Panc1 (cell line): ENCODE measurements around the gene BICDL2. TPM values are rescaled to one million over a fixed set of nuclear protein-coding genes. Genes with fewer than 3 reads are reported as not detected.
"Not testable (repeated sequence)": the region's sequence is repeated elsewhere in the genome, so short reads cannot be mapped to it uniquely, and the experiment has no call there.

Experiments
- ATAC-seq: fragments of 200-7000 bp; cut with Tn5 transposase; 2 replicates; pipeline ENCODE4 v1.9.1; 2020; ENCODE audit warnings: mild to moderate bottlenecking, moderate library complexity
- BruUV-seq: library from RNA; stranded (reverse); fragments of 400-500 nt; replicated peaks from 2 replicates; lab custom pipeline; 2021; lab: Mats Ljungman, UMichigan
- CTCF ChIA-PET: fragments of 300-600 bp; sonication (Branson Sonifier 250); formaldehyde crosslinking; loops from one replicate; lab custom pipeline; 2022; ENCODE audit warnings: antibody characterized with exemption; lab: Charles Lee
- POLR2A ChIA-PET: fragments of 300-600 bp; sonication (Branson Sonifier 250); formaldehyde crosslinking; loops from one replicate; lab custom pipeline; 2022; ENCODE audit warnings: antibody characterized with exemption; lab: Charles Lee
- DNase-seq: peaks from one replicate; pipeline ENCODE4 v3.0.0-alpha.2; 2010; ENCODE audit warnings: low read depth, low spot score
- H3K27ac ChIP-seq: 2 replicates; pipeline ENCODE4 v1.5.1; 2011; ENCODE audit warnings: mild to moderate bottlenecking, low read length, inconsistent platforms
- H3K27me3 ChIP-seq: fragments of 200-500 bp; sonication (Bioruptor generic); 2 replicates; pipeline ENCODE4 v1.6.0; 2014; ENCODE audit warnings: low read length, inconsistent platforms; ENCODE audit not compliant: control insufficient read depth, insufficient read depth
- H3K36me3 ChIP-seq: fragments of 200-500 bp; sonication (Bioruptor generic); 2 replicates; pipeline ENCODE4 v1.5.1; 2014; ENCODE audit warnings: inconsistent platforms, mild to moderate bottlenecking, low read length, moderate library complexity; ENCODE audit not compliant: control insufficient read depth, insufficient read depth
- H3K4me1 ChIP-seq: 2 replicates; pipeline ENCODE4 v1.5.1; 2011; ENCODE audit warnings: inconsistent platforms, mild to moderate bottlenecking, low read length, moderate library complexity; ENCODE audit not compliant: control insufficient read depth, insufficient read depth
- H3K4me3 ChIP-seq, 2 experiments: 2 replicates each; pipeline ENCODE4 v1.5.1; 2011 to 2012; ENCODE audit warnings: low read depth in 2 of 2, low read length in 2 of 2, mild to moderate bottlenecking in 2 of 2, inconsistent platforms in 1 of 2, moderate library complexity in 1 of 2
- H3K9me3 ChIP-seq: fragments of 200-500 bp; sonication (Bioruptor generic); 2 replicates; pipeline ENCODE4 v1.5.1; 2014; ENCODE audit warnings: low read depth, mild to moderate bottlenecking, inconsistent platforms, low read length, moderate library complexity; ENCODE audit not compliant: control insufficient read depth, insufficient read depth
- POLR2AphosphoS5 ChIP-seq: IDR thresholded peaks from 2 replicates; pipeline ENCODE4 v1.6.1; 2012; ENCODE audit warnings: mild to moderate bottlenecking, low read depth, low read length, moderate library complexity
- SIN3A ChIP-seq: IDR thresholded peaks from 2 replicates; pipeline ENCODE4 v1.6.1; 2012; ENCODE audit warnings: low read depth, mild to moderate bottlenecking, low read length, moderate library complexity, borderline replicate concordance; ENCODE audit not compliant: insufficient read depth
- TCF7L2 ChIP-seq: IDR thresholded peaks from 2 replicates; pipeline ENCODE4 v1.6.1; 2011; ENCODE audit warnings: mild to moderate bottlenecking, low read depth, low read length, inconsistent platforms
- in situ Hi-C: cut with HindIII; loops from 2 replicates; pipeline ENCODE4 v1.10.0; 2016; ENCODE audit warnings: low sequenced_read_pairs, low pct_unique_long_range_greater_than_20kb
- intact Hi-C: fragments of 100-400 bp; cut with micrococcal nuclease; formaldehyde crosslinking; loops from one replicate; pipeline ENCODE4 v1.10.0; 2022; ENCODE audit not compliant: unreplicated experiment
- total RNA-seq: library from RNA; stranded (reverse); gene quantifications from one replicate; pipeline ENCODE4 v1.2.1, GENCODE V29; 2021; ENCODE audit not compliant: unreplicated experiment
- TF ChIP-seq, protein P1 (sequence below), 2 experiments: IDR thresholded peaks; 2 replicates each; pipeline ENCODE4 v1.6.1; 2011 to 2012; ENCODE audit warnings: low read depth in 2 of 2, control low read depth in 1 of 2, low read length in 1 of 2, mild to moderate bottlenecking in 1 of 2, moderate library complexity in 1 of 2; ENCODE audit not compliant: insufficient read depth in 1 of 2
- TF ChIP-seq, protein P2 (sequence below): fragments of 450-650 bp; IDR thresholded peaks from 2 replicates; pipeline ENCODE4 v1.5.1; 2017; ENCODE audit warnings: mild to moderate bottlenecking

BICDL2 gene
- total RNA-seq, 1 experiment from 2014 or later: 0.21 TPM

DNA sequence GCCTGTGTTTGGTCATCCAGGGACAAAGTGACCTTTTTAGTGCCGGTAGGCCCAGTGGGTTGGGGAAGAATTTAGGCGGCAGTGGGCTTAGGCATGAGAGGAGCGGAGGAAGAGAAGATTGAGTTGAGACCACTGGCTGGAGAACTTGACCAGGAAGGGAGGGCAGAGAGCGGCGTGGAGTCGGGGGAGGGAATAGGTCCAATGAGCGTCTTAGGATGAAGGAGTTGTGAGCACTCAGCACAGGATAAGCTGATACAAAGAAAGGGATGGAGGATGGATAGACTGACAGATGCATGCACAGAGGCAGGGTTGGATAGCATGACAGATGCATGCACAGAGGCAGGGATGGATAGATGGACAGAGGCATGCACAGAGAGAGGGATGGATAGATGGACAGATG is 36.7 kb upstream of the BICDL2 start:
- no TSS peak for BruUV-seq
- ATAC-seq (no peak), DNase-seq (no peak)
- no peaks in the 10 kb centered on the region for H3K36me3 ChIP-seq
- H3K4me1 ChIP-seq: no peaks in the 10 kb centered on the region
- in situ Hi-C loops (no loop called here), intact Hi-C loops (no loop called here)
- H3K27ac ChIP-seq: no peak overlapping the region
- H3K27me3 ChIP-seq: no peaks in the 10 kb centered on the region
- H3K9me3 ChIP-seq: no peaks in the 10 kb centered on the region
- POLR2A ChIA-PET: no interaction called here
- TF ChIP-seq, protein P1, sequence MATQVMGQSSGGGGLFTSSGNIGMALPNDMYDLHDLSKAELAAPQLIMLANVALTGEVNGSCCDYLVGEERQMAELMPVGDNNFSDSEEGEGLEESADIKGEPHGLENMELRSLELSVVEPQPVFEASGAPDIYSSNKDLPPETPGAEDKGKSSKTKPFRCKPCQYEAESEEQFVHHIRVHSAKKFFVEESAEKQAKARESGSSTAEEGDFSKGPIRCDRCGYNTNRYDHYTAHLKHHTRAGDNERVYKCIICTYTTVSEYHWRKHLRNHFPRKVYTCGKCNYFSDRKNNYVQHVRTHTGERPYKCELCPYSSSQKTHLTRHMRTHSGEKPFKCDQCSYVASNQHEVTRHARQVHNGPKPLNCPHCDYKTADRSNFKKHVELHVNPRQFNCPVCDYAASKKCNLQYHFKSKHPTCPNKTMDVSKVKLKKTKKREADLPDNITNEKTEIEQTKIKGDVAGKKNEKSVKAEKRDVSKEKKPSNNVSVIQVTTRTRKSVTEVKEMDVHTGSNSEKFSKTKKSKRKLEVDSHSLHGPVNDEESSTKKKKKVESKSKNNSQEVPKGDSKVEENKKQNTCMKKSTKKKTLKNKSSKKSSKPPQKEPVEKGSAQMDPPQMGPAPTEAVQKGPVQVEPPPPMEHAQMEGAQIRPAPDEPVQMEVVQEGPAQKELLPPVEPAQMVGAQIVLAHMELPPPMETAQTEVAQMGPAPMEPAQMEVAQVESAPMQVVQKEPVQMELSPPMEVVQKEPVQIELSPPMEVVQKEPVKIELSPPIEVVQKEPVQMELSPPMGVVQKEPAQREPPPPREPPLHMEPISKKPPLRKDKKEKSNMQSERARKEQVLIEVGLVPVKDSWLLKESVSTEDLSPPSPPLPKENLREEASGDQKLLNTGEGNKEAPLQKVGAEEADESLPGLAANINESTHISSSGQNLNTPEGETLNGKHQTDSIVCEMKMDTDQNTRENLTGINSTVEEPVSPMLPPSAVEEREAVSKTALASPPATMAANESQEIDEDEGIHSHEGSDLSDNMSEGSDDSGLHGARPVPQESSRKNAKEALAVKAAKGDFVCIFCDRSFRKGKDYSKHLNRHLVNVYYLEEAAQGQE (IDR thresholded peaks at IDR 0.05; ENCODE audit: insufficient read depth in 1 of 2, low read depth in 2 of 2, low read length in 1 of 2): no peak
- TF ChIP-seq SIN3A (no peak), POLR2AphosphoS5 (no peak), TCF7L2 (no peak)
- TF ChIP-seq, protein P2, sequence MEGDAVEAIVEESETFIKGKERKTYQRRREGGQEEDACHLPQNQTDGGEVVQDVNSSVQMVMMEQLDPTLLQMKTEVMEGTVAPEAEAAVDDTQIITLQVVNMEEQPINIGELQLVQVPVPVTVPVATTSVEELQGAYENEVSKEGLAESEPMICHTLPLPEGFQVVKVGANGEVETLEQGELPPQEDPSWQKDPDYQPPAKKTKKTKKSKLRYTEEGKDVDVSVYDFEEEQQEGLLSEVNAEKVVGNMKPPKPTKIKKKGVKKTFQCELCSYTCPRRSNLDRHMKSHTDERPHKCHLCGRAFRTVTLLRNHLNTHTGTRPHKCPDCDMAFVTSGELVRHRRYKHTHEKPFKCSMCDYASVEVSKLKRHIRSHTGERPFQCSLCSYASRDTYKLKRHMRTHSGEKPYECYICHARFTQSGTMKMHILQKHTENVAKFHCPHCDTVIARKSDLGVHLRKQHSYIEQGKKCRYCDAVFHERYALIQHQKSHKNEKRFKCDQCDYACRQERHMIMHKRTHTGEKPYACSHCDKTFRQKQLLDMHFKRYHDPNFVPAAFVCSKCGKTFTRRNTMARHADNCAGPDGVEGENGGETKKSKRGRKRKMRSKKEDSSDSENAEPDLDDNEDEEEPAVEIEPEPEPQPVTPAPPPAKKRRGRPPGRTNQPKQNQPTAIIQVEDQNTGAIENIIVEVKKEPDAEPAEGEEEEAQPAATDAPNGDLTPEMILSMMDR: no peak
- no peak overlapping the region for H3K4me3 ChIP-seq
- CTCF ChIA-PET: no interaction called here

DNA sequence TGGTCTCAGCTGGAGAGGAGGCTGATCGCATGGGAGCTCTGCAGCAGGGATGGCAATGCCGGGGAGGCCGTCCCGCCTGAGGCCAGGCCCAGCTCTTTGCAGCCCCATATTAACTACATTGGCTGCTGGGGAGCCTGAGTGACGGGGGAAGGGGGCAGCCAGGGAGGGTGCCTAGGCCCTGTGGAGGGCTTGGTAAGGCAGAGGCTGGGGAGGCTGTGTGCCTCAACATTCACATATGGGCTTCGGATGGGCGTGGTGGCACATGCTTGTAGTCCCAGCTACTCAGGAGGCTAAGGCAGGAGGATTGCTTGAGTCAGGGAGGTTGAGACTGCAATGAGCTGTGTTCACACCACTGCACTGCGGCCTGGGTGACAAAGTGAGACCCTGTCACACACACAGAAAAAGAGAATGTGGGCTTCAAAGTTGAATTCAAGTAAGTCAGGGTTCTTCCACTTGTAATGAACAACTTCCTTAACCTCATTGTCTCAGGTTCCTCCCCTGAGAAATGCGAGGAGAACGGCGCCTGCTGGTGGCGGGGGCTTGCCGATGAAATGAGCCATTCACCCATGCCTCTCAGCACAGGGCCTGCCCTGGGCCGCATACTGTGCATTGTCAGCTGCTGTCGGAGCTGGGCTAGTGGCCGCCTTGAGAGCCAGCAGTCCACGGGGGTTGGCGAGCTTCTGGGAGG is 36.0 kb upstream of the BICDL2 start:
- ATAC-seq, BruUV-seq, CTCF ChIA-PET: not testable (repeated sequence)

DNA sequence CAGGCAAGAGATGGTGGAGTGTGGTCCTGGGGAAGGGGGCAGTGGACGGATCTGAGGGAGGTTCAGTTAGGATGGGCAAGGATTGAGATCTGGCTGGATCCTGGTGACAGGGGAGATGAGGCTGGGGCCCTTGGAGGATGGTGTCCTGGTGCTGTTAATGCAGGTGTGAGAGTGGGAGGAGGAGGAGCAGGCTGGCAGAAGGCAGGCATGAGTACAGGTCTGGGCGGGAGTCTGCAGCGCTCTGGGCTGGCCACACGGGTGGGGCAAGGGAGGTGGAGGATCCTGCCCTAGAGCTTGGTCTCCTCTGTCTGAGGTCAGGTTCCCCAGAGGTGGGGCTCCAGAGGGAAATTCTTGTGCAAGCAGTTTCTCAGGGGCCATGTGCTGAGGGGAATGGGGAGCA is 35.4 kb upstream of the BICDL2 start:
- CTCF ChIA-PET, ATAC-seq, intact Hi-C loops, H3K4me3 ChIP-seq, H3K36me3 ChIP-seq, in situ Hi-C loops, POLR2A ChIA-PET, H3K4me1 ChIP-seq, DNase-seq, H3K27ac ChIP-seq, BruUV-seq, H3K9me3 ChIP-seq, H3K27me3 ChIP-seq: not testable (repeated sequence)

More for the DNA sequence above, 36.0 kb upstream of the BICDL2 start:
- H3K27ac ChIP-seq, H3K4me3 ChIP-seq, in situ Hi-C loops, DNase-seq, POLR2A ChIA-PET, intact Hi-C loops, H3K9me3 ChIP-seq, H3K36me3 ChIP-seq, H3K4me1 ChIP-seq, H3K27me3 ChIP-seq: not testable (repeated sequence)
